Spleen (tissue), 7 donors: ENCODE data around the gene IFT88.

Experiments
- POLR2A ChIP-seq, 3 donors: fragments of 450-650 bp; IDR thresholded peaks; one replicate each; pipeline ENCODE4 v1.5.1; 2017; ENCODE audit warnings: antibody characterized with exemption in 3 of 3, mild to moderate bottlenecking in 1 of 3
- POLR2AphosphoS5 ChIP-seq, 3 donors: sonication (generic); formaldehyde crosslinking; IDR thresholded peaks; one replicate each; pipeline ENCODE4 v1.5.1; 2017; ENCODE audit warnings: antibody characterized with exemption in 3 of 3
- TF ChIP-seq, protein P1 (sequence below), 11 experiments: fragments of 200-600 bp in 7 of 11; fragments of 450-650 bp in 4 of 11; sonication (generic) in 4 of 11; IDR thresholded peaks in 8 of 11; conservative IDR thresholded peaks in 3 of 11; 1 replicate in 7 of 11; 2 replicates in 4 of 11; pipeline versions ENCODE4 v1.4.0 to v1.8.0; 2016 to 2021; ENCODE audit warnings: antibody characterized with exemption in 11 of 11, inconsistent platforms in 4 of 11, mild to moderate bottlenecking in 1 of 11
- donor health status: DM: no; HTN: no; CAD: no; lungs with moderate emphysema.
- donor health status: DM: no; HTN: no; CAD: no.
- donor health status: DM: no; HTN: no; CAD: no.

DNA sequence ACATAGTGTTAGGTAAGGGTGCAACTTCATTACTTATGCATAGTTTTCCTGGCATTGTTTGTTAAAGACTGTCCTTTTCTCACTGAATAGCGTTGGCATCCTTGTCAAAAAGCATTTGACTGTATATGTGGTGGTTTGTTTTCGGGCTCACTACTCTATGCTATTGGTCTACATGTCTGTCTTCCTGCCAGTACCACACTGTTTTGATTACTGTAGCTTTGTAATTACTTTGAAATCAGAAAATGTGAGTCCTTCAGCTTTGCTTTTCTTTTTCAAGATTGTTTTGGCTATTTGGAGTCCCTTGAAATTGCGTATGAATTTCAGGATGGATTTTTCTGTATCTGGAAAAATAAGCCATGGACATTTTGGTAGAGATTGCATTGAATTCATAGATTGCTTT lies 56.0 kb downstream of the IFT88 start:
- TF ChIP-seq POLR2A (IDR thresholded peaks at IDR 0.05) (no peak), POLR2AphosphoS5 (IDR thresholded peaks at IDR 0.05) (no peak)
- TF ChIP-seq, protein P1, sequence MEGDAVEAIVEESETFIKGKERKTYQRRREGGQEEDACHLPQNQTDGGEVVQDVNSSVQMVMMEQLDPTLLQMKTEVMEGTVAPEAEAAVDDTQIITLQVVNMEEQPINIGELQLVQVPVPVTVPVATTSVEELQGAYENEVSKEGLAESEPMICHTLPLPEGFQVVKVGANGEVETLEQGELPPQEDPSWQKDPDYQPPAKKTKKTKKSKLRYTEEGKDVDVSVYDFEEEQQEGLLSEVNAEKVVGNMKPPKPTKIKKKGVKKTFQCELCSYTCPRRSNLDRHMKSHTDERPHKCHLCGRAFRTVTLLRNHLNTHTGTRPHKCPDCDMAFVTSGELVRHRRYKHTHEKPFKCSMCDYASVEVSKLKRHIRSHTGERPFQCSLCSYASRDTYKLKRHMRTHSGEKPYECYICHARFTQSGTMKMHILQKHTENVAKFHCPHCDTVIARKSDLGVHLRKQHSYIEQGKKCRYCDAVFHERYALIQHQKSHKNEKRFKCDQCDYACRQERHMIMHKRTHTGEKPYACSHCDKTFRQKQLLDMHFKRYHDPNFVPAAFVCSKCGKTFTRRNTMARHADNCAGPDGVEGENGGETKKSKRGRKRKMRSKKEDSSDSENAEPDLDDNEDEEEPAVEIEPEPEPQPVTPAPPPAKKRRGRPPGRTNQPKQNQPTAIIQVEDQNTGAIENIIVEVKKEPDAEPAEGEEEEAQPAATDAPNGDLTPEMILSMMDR (IDR thresholded peaks at IDR 0.05 in 8 of 11, conservative IDR thresholded peaks at IDR 0.05 in 3 of 11): no peak
